ENCODE data around the gene DNAJC25.

The DNAJC25 gene

DNA sequence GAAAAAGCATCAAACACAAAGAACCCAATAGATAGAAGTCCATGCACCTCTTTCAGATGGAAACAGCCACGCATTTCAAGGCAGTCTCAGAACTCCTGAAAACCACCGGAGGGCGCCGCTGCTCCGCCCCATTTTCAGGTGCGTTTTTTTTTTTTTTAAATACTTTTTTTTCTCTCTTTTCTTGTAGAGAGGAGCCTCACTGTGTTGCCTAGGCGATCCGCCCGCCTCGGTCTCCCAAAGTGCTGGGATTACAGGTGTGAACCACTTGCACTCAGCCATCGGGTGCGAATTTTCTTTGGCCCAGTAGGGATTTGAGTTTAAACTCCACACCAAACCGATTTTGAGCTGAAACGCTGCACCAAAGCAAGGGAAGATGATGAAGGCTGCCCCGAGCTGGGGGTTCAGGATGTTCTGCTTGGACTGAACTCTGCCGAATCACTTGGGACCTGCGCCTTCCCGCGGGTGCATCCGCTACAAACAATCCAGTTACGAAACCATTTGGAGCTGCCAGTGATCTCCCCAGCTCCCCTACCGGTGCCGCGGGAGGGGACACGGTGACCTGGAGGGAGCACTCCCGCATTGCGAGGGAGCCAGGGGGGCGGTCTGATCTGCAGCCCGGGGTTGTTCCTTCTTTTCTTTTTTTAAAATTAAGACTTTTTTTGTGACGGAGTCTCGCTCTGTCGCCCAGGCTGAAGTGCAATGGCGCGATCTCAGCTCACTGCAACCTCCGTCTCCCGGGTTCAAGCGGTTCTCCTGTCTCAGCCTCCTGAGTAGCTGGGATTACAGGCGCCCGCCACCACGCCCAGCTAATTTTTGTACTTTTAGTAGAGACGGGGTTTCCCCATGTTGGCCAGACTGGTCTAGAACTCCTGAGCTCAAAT, 33.0 kb upstream of the DNAJC25 start:
- TF ChIP-seq RAD21 (IDR thresholded peaks at IDR 0.05; ENCODE audit: low read depth) (peak; percentile 89), CEBPB (IDR thresholded peaks at IDR 0.05) (peak; percentile 49; the same call in 1 of the 2 replicates), TCF12 (IDR thresholded peaks at IDR 0.05; ENCODE audit: low read depth) (peak; percentile 18; the same call in 1 of the 2 replicates), FOXM1 (IDR thresholded peaks at IDR 0.05; ENCODE audit: borderline replicate concordance, low read depth) (0 out of 2 replicates have a peak, but pooled peaks have one; percentile 19)
- TF ChIP-seq, protein P1, sequence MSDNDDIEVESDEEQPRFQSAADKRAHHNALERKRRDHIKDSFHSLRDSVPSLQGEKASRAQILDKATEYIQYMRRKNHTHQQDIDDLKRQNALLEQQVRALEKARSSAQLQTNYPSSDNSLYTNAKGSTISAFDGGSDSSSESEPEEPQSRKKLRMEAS (IDR thresholded peaks at IDR 0.05): no peak

GRCh38 chr9:111598733-111599091, 32.4 kb upstream of the DNAJC25 start:
- no peak for TF ChIP-seq CREB1 (IDR thresholded peaks at IDR 0.05; ENCODE audit: low read depth)
- TF ChIP-seq CEBPB (IDR thresholded peaks at IDR 0.05): 0 out of 2 replicates have a peak, but pooled peaks have one; percentile 3

DNA sequence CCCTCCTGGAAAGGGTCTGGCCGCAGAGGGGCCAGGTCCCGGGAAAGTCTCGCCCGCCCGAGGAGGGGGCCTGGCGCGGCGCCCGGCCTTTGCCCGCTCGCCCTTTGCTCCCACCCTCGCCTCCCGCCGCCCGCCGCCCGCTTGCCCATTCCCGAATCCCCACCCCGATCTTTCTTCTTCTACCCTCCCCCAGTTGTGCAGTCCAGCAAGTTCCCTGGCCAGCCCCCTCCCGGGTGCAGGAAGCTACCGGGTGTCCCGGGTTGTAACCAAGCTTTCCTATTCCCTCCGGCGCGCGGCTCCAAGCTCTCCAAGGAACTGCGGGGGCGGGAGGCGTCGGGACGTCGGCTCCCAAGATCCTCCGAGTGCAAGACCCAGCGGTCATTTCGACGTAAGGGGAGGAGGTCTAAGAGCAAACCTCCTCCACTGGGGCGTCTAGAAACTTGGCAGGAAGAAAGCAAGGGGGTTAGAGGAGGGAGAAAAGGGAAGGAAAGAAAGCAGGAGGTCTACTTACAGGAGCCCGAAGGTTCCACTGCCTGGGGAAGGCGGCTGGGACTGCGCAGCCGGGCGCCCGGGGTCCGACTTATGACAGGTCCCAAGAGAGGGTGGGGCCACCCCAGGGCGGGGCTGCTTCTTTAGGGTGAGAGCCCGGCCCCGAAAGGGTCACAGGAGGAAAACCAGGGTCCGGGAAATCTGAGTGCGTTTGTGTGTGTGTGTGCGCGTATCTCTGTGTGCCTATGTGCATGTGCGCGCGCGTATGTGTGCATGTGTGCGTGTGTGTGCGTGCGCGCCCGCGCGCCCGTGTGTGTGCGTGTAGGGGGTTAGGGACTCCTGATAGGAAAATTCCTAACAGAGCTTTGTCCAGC, 31.8 kb upstream of the DNAJC25 start, which contains the start of gene PTGR1:
Gene PTGR1 (minus strand): TSS at position 556 of the 863 bp plus-strand sequence. CDS start 2,225 bp downstream, outside the sequence.
- TF ChIP-seq, protein P2, sequence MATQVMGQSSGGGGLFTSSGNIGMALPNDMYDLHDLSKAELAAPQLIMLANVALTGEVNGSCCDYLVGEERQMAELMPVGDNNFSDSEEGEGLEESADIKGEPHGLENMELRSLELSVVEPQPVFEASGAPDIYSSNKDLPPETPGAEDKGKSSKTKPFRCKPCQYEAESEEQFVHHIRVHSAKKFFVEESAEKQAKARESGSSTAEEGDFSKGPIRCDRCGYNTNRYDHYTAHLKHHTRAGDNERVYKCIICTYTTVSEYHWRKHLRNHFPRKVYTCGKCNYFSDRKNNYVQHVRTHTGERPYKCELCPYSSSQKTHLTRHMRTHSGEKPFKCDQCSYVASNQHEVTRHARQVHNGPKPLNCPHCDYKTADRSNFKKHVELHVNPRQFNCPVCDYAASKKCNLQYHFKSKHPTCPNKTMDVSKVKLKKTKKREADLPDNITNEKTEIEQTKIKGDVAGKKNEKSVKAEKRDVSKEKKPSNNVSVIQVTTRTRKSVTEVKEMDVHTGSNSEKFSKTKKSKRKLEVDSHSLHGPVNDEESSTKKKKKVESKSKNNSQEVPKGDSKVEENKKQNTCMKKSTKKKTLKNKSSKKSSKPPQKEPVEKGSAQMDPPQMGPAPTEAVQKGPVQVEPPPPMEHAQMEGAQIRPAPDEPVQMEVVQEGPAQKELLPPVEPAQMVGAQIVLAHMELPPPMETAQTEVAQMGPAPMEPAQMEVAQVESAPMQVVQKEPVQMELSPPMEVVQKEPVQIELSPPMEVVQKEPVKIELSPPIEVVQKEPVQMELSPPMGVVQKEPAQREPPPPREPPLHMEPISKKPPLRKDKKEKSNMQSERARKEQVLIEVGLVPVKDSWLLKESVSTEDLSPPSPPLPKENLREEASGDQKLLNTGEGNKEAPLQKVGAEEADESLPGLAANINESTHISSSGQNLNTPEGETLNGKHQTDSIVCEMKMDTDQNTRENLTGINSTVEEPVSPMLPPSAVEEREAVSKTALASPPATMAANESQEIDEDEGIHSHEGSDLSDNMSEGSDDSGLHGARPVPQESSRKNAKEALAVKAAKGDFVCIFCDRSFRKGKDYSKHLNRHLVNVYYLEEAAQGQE (IDR thresholded peaks at IDR 0.05; ENCODE audit: low read depth): no peak
- no peak; the same call in 1 of the 2 replicates for TF ChIP-seq TCF12 (IDR thresholded peaks at IDR 0.05; ENCODE audit: low read depth)
- no peak for TF ChIP-seq CEBPB (IDR thresholded peaks at IDR 0.05)
- peak; percentile 15; the same call in 1 of the 2 replicates for TF ChIP-seq YY1 (IDR thresholded peaks at IDR 0.05; ENCODE audit: low read depth)
- TF ChIP-seq NFIC (IDR thresholded peaks at IDR 0.05): no peak
- peak; percentile 99 for TF ChIP-seq EGR1 (IDR thresholded peaks at IDR 0.05)
- TF ChIP-seq CREB1 (IDR thresholded peaks at IDR 0.05; ENCODE audit: low read depth): no peak
- TF ChIP-seq TAF1 (IDR thresholded peaks at IDR 0.05; ENCODE audit: low read depth): peak; percentile 81
- TF ChIP-seq ZBTB7A (IDR thresholded peaks at IDR 0.05; ENCODE audit: low read depth): peak; percentile 59; the same call in 1 of the 2 replicates
- no peak for TF ChIP-seq FOXM1 (IDR thresholded peaks at IDR 0.05; ENCODE audit: borderline replicate concordance, low read depth)
- TF ChIP-seq, protein P1 (IDR thresholded peaks at IDR 0.05): peak; percentile 55
- no peak for TF ChIP-seq TEAD4 (IDR thresholded peaks at IDR 0.05)
- TF ChIP-seq EP300 (IDR thresholded peaks at IDR 0.05; ENCODE audit: borderline replicate concordance): 0 out of 2 replicates have a peak, but pooled peaks have one; percentile 14
- no peak for TF ChIP-seq RAD21 (IDR thresholded peaks at IDR 0.05; ENCODE audit: low read depth)
- TF ChIP-seq, protein P3, sequence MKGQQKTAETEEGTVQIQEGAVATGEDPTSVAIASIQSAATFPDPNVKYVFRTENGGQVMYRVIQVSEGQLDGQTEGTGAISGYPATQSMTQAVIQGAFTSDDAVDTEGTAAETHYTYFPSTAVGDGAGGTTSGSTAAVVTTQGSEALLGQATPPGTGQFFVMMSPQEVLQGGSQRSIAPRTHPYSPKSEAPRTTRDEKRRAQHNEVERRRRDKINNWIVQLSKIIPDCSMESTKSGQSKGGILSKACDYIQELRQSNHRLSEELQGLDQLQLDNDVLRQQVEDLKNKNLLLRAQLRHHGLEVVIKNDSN (IDR thresholded peaks at IDR 0.05): no peak

DNA sequence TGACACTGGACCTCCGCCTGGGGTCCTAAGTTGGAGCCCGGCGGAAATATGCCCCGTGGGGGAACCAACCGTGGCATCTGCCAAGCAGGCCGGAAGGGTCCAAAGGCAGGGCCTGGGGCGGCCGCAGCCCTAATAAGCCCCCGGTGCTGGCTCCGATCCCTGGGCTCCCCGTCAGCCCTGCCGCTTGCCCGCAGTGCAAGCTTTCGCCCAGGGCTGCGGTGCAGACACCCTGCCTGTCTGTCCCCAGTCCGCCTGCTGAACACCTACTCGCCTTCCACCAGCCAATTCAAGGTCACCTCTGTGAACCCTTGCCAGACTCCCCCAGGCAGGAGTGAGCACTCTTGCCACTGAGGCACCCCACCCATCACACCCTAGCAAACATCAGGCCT, 31.2 kb upstream of the DNAJC25 start:
- no peak for TF ChIP-seq RAD21 (IDR thresholded peaks at IDR 0.05; ENCODE audit: low read depth)
- TF ChIP-seq, protein P3 (IDR thresholded peaks at IDR 0.05): no peak
- TF ChIP-seq, protein P2 (IDR thresholded peaks at IDR 0.05; ENCODE audit: low read depth): no peak

DNA sequence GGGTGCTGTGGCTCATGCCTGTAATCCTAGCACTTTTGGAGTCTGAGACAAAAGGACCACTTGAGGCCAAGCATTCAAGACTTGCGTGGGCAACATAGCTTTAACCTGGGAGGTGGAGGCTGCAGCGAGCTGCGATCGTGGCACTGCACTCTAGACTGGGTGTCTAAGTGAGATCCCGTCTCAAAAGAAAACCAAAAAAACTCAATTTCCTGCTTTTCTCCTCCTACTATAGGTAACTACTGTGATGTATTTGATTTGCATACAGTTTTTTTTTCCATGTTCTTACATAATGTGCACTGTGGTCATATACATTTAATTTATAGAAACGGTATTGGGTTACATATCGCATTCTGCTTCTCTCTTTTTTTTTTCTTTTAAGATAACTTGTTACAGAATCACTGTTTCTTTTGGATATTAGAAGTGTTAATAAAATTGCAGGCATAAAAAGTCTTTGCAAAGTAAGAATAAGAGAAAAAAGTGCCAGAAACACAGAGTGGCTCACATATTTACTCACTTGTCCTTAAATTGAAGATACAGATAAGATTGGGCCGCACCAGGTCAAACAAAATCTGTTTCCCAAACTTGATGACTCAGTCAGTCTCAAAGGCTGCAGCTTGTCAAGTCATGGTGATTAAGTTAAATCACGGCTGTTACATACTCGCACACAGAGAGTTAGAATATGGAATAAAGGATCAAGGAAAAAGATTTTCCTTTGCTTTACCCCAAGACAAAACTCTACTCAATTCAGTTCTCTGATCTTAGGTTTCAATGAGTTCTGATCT, 29.7 kb upstream of the DNAJC25 start:
- TF ChIP-seq, protein P1 (IDR thresholded peaks at IDR 0.05): no peak
- no peak for TF ChIP-seq NFIC (IDR thresholded peaks at IDR 0.05)
- no peak for TF ChIP-seq RAD21 (IDR thresholded peaks at IDR 0.05; ENCODE audit: low read depth)
- TF ChIP-seq YY1 (IDR thresholded peaks at IDR 0.05; ENCODE audit: low read depth): no peak
- TF ChIP-seq ZBTB7A (IDR thresholded peaks at IDR 0.05; ENCODE audit: low read depth): no peak
- no peak for TF ChIP-seq TEAD4 (IDR thresholded peaks at IDR 0.05)
- TF ChIP-seq EGR1 (IDR thresholded peaks at IDR 0.05): no peak
- TF ChIP-seq, protein P2 (IDR thresholded peaks at IDR 0.05; ENCODE audit: low read depth): no peak
- TF ChIP-seq TAF1 (IDR thresholded peaks at IDR 0.05; ENCODE audit: low read depth): no peak
- TF ChIP-seq, protein P3 (IDR thresholded peaks at IDR 0.05): no peak
- TF ChIP-seq CEBPB (IDR thresholded peaks at IDR 0.05): no peak
- TF ChIP-seq EP300 (IDR thresholded peaks at IDR 0.05; ENCODE audit: borderline replicate concordance): no peak
- no peak for TF ChIP-seq FOXM1 (IDR thresholded peaks at IDR 0.05; ENCODE audit: borderline replicate concordance, low read depth)
